B cell (primary cell): ENCODE results near the gene FMO2. TPM values are rescaled to one million over a fixed set of nuclear protein-coding genes. Genes with fewer than 3 reads are reported as not detected.
"Not testable (repeated sequence)": the region's sequence is repeated elsewhere in the genome, so short reads cannot be mapped to it uniquely, and the experiment has no call there.

ENCODE experiments used
- ATAC-seq: fragments of 200-7000 bp; cut with Tn5 transposase; one replicate; pipeline ENCODE4 v1.10.0; 2021; ENCODE audit warnings: low read depth, mild to moderate bottlenecking, moderate number of reproducible peaks, moderate library complexity
- CTCF ChIA-PET: fragments of 350-600 bp; sonication (Branson Sonifier 250); formaldehyde crosslinking; loops from one replicate; lab custom pipeline; 2021; ENCODE audit warnings: antibody characterized with exemption, inconsistent platforms; lab: Charles Lee
- POLR2A ChIA-PET: fragments of 350-600 bp; sonication (Branson Sonifier 250); formaldehyde crosslinking; loops from one replicate; lab custom pipeline; 2021; ENCODE audit warnings: antibody characterized with exemption; lab: Charles Lee
- DNase-seq: peaks from one replicate; pipeline ENCODE4 v3.0.0; 2013
- H2AFZ ChIP-seq: 2 replicates; pipeline ENCODE4 v1.6.1; 2012; ENCODE audit warnings: mild to moderate bottlenecking, low read depth, low read length; ENCODE audit not compliant: insufficient read depth, poor library complexity, severe bottlenecking
- H3K27ac ChIP-seq, 2 donors: 1 replicate in 1 of 2; 2 replicates in 1 of 2; pipeline ENCODE4 v1.5.1; 2012 to 2013; ENCODE audit warnings: low read length in 2 of 2, mild to moderate bottlenecking in 2 of 2, moderate library complexity in 1 of 2
- H3K27me3 ChIP-seq, 4 experiments: fragments of 200-600 bp in 1 of 4; sonication (generic) in 1 of 4; replicated peaks in 1 of 4; 1 replicate in 2 of 4; 2 replicates in 2 of 4; pipeline versions ENCODE4 v1.6.1 to v1.7.0; 2013 to 2016; ENCODE audit warnings: low read length in 3 of 4, mild to moderate bottlenecking in 2 of 4, mixed read lengths in 1 of 4, moderate library complexity in 1 of 4; ENCODE audit not compliant: insufficient read depth in 4 of 4, control insufficient read depth in 3 of 4; ENCODE audit errors: control extremely low read depth in 1 of 4
- H3K36me3 ChIP-seq, 2 experiments: replicated peaks in 1 of 2; 1 replicate in 1 of 2; 2 replicates in 1 of 2; pipeline versions ENCODE4 v1.6.1 to v1.7.1; 2013; ENCODE audit warnings: low read length in 1 of 2; ENCODE audit not compliant: insufficient read depth in 2 of 2, control insufficient read depth in 1 of 2; ENCODE audit errors: control extremely low read depth in 1 of 2, extremely low read depth in 1 of 2
- H3K4me1 ChIP-seq, 2 donors: fragments of 200-600 bp in 1 of 2; sonication (generic) in 1 of 2; 1 replicate in 1 of 2; 2 replicates in 1 of 2; pipeline versions ENCODE4 v1.5.1 to v1.6.1; 2013 to 2017; ENCODE audit warnings: low read length in 2 of 2; ENCODE audit not compliant: control insufficient read depth in 2 of 2, insufficient read depth in 2 of 2
- H3K4me2 ChIP-seq: replicated peaks from 2 replicates; pipeline ENCODE3; 2012; ENCODE audit warnings: mild to moderate bottlenecking, low read depth, low read length; ENCODE audit not compliant: poor library complexity, severe bottlenecking
- H3K4me3 ChIP-seq, 5 experiments: fragments of 200-600 bp in 1 of 5; sonication (generic) in 1 of 5; 1 replicate in 3 of 5; 2 replicates in 2 of 5; pipeline versions ENCODE4 v1.5.1 to v1.7.0; 2011 to 2016; ENCODE audit warnings: low read length in 4 of 5, mild to moderate bottlenecking in 4 of 5, low read depth in 2 of 5, control low read depth in 1 of 5, moderate library complexity in 1 of 5; ENCODE audit not compliant: insufficient read depth in 1 of 5; ENCODE audit errors: control extremely low read depth in 1 of 5, extremely low read depth in 1 of 5
- H3K79me2 ChIP-seq: fragments of 200-600 bp; sonication (generic); one replicate; pipeline ENCODE4 v1.6.0; 2016; ENCODE audit warnings: low read length; ENCODE audit not compliant: control insufficient read depth, insufficient read depth
- H3K9ac ChIP-seq: fragments of 200-600 bp; sonication (generic); 2 replicates; pipeline ENCODE4 v1.6.1; 2017; ENCODE audit warnings: mild to moderate bottlenecking, low read length, moderate library complexity
- H3K9me3 ChIP-seq, 3 donors: one replicate each; pipeline versions ENCODE4 v1.6.1 to v1.7.1; 2013; ENCODE audit warnings: low read length in 2 of 3; ENCODE audit not compliant: control insufficient read depth in 2 of 3, insufficient read depth in 1 of 3; ENCODE audit errors: control extremely low read depth in 1 of 3
- H4K20me1 ChIP-seq: 2 replicates; pipeline ENCODE4 v1.6.0; 2012; ENCODE audit warnings: mild to moderate bottlenecking, low read length; ENCODE audit not compliant: insufficient read depth, control insufficient read depth, poor library complexity, severe bottlenecking
- H3K27ac Mint-ChIP-seq: one replicate; pipeline ENCODE4 v1.8.0; 2021; ENCODE audit warnings: mixed read lengths
- H3K27me3 Mint-ChIP-seq: one replicate; pipeline ENCODE4 v1.8.0; 2021; ENCODE audit warnings: mixed read lengths
- H3K4me1 Mint-ChIP-seq: one replicate; pipeline ENCODE4 v1.8.0; 2021; ENCODE audit warnings: mixed read lengths
- H3K4me3 Mint-ChIP-seq: one replicate; pipeline ENCODE4 v1.8.0; 2021; ENCODE audit warnings: mixed read lengths
- H3K9me3 Mint-ChIP-seq: one replicate; pipeline ENCODE4 v1.8.0; 2022; ENCODE audit warnings: mixed read lengths; ENCODE audit not compliant: insufficient read depth
- CTCF ChIP-seq: fragments of 200-600 bp; IDR thresholded peaks from one replicate; pipeline ENCODE4 v1.8.0; 2022; ENCODE audit warnings: antibody characterized with exemption, mild to moderate bottlenecking
- EZH2 ChIP-seq: IDR thresholded peaks from 2 replicates; pipeline ENCODE4 v1.6.1; 2012; ENCODE audit warnings: borderline replicate concordance, low read depth, mild to moderate bottlenecking, moderate library complexity, low read length; ENCODE audit not compliant: insufficient read depth, poor library complexity, severe bottlenecking
- WGBS: methylation state at CpG from one replicate; pipeline ENCODE4 v1.1.5; 2013; ENCODE audit warnings: missing lambda C conversion rate; ENCODE audit not compliant: insufficient coverage; 5-methylcytosine and 5-hydroxymethylcytosine counted together
- intact Hi-C: fragments of 100-400 bp; cut with micrococcal nuclease; formaldehyde crosslinking; loops from one replicate; pipeline ENCODE4 v1.10.0; 2022
- polyA plus RNA-seq: library from polyadenylated mRNA; depleted of rRNA; stranded (reverse); fragments of >200 nt; gene quantifications from 2 replicates; pipeline ENCODE4 v1.2.3, GENCODE V29; 2012
- total RNA-seq, 2 donors: library from RNA; stranded (reverse); fragments of 120-200 nt in 1 of 2; gene quantifications; 1 replicate in 1 of 2; 2 replicates in 1 of 2; pipeline versions ENCODE4 v1.2.3 to v1.2.4, GENCODE V29; 2013 to 2022

FMO2 gene
- total and polyA plus RNA-seq, 2 donors (not counting 1 experiment from before 2014, with no cell fraction given): not detected

- no peaks in the 10 kb centered on the region for H4K20me1 ChIP-seq
- intact Hi-C loops: no loop called here
- Mint-ChIP-seq H3K9me3 (no peaks in the 10 kb centered on the region), H3K4me3 (no peak overlapping the region), H3K27ac (no peak overlapping the region), H3K4me1 (peaks cover 3% of the 10 kb centered on the region), H3K27me3 (peaks cover 7% of the 10 kb centered on the region)
- no peaks in the 10 kb centered on the region for H3K9me3 ChIP-seq
- DNase-seq (no peak), ATAC-seq (no peak)
- TF ChIP-seq EZH2 (no peak), CTCF (no peak)
- H3K4me1 ChIP-seq: no peaks in the 10 kb centered on the region
- H3K4me2 ChIP-seq: no peak overlapping the region
- H3K4me3 ChIP-seq: no peak overlapping the region
- H3K27me3 ChIP-seq: no peaks in the 10 kb centered on the region
- no peaks in the 10 kb centered on the region for H3K36me3 ChIP-seq
- POLR2A ChIA-PET: no interaction called here
- H3K9ac ChIP-seq: no peak overlapping the region
- CTCF ChIA-PET: no interaction called here
- H3K79me2 ChIP-seq: no peaks in the 10 kb centered on the region
- 100% methylated on average over 3 of the region's 5 CpGs for WGBS
- no peak overlapping the region for H2AFZ ChIP-seq
- no peak overlapping the region for H3K27ac ChIP-seq
These were observed 37.8 kb downstream of the FMO2 start for GRCh38 chr1:171222936-171223335.

- H3K27ac Mint-ChIP-seq, H3K4me2 ChIP-seq, CTCF ChIA-PET, H3K4me1 Mint-ChIP-seq, H3K9ac ChIP-seq, H3K36me3 ChIP-seq, ATAC-seq, H3K4me3 ChIP-seq, H3K79me2 ChIP-seq, H2AFZ ChIP-seq, H3K27me3 Mint-ChIP-seq, intact Hi-C loops, H3K4me1 ChIP-seq, H3K27me3 ChIP-seq, H3K9me3 Mint-ChIP-seq, H4K20me1 ChIP-seq, POLR2A ChIA-PET, DNase-seq, H3K4me3 Mint-ChIP-seq, H3K9me3 ChIP-seq, H3K27ac ChIP-seq: not testable (repeated sequence)
- 93% methylated on average over 3 of the region's 4 CpGs for WGBS
These were observed 39.2 kb downstream of the FMO2 start for GRCh38 chr1:171224257-171224656.
